Measurements from ENCODE around the gene ITPK1. TPM values are rescaled to one million over a fixed set of nuclear protein-coding genes. Genes with fewer than 3 reads are reported as not detected.

The ITPK1 gene
- total RNA-seq, 4 donors from 2014 or later = 64.8 to 235 (median 128) TPM

GRCh38 chr14:93018366-93018765, 97.4 kb downstream of the ITPK1 start:
- Histone ChIP-seq H3K4me1 (peaks cover 18 to 35% (median 22%) of the 10 kb centered on the region in 4 donors), H3K27me3 (no peaks in the 10 kb centered on the region), H3K9me3 (no peaks in the 10 kb centered on the region), H3K4me3 (no peak overlapping the region), H3K27ac (peak overlapping the region; percentile 64 to 83 (median 72)), H3K36me3 (no peaks in the 10 kb centered on the region)
- intact Hi-C loops (cut with DNase I; ENCODE audit: low total_unique reads) (no loop called here), in situ Hi-C loops (cut with MboI; ENCODE audit: low pct_ligation_motif_present in 1 of 4, low pct_unique_long_range_greater_than_20kb in 1 of 4, low sequenced_read_pairs in 3 of 4) (no loop called here)
- 77% methylated on average over 8 of the region's 8 CpGs; no CpG with 5 or more reads in 1 of the 2 donors for WGBS, 2 donors (ENCODE audit: low coverage in 1 of 2)
- TF ChIP-seq EP300 (IDR thresholded peaks at IDR 0.05; ENCODE audit: low read depth) = no peak
- TF ChIP-seq CTCF (IDR thresholded peaks at IDR 0.05) = no peak
- no peak for TF ChIP-seq POLR2A (IDR thresholded peaks at IDR 0.05)
- DNase-seq = no peak

- in situ Hi-C loops (cut with MboI; ENCODE audit: low pct_ligation_motif_present in 1 of 4, low pct_unique_long_range_greater_than_20kb in 1 of 4, low sequenced_read_pairs in 3 of 4) = no loop called here
- Histone ChIP-seq H3K27ac (peak overlapping the region; percentile 64 to 83 (median 72)), H3K36me3 (no peaks in the 10 kb centered on the region), H3K9me3 (no peaks in the 10 kb centered on the region), H3K4me1 (peaks cover 20 to 40% (median 24%) of the 10 kb centered on the region in 4 donors), H3K27me3 (no peaks in the 10 kb centered on the region), H3K4me3 (no peak overlapping the region)
- TF ChIP-seq CTCF (IDR thresholded peaks at IDR 0.05) (no peak), POLR2A (IDR thresholded peaks at IDR 0.05) (no peak), EP300 (IDR thresholded peaks at IDR 0.05; ENCODE audit: low read depth) (no peak), POLR2AphosphoS5 (IDR thresholded peaks at IDR 0.05) (no peak)
- intact Hi-C loops (cut with DNase I; ENCODE audit: low total_unique reads) = no loop called here
- DNase-seq = no peak
- 92% methylated on average over 10 of the region's 10 CpGs; no CpG with 5 or more reads in 1 of the 2 donors for WGBS, 2 donors (ENCODE audit: low coverage in 1 of 2)
Measured at GRCh38 chr14:93017898-93018297, 97.8 kb downstream of the ITPK1 start.

DNA sequence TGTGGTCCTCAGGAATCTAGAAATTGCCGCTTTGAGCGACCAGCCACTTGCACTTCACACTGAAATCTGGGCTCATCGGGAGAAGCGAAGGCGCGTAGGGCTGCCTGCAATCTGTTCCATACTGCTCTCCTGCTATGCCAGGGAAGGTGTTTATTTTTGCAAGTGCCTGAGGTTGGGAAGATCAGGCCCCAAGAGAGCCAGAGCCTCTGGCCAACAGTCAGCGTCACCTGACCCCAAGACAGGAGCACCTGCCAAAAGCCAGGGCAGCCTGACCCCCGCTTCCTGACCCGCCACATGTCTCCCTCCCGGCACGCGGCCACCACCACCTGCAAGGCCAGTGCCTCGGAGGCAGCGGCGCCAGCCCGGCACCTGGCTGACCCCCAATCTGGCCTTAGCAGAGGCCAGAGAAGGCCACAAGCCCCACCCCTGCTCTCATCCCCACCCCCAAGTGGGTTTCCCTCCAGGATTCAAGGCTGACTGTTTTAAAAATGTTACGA, 98.4 kb downstream of the ITPK1 start:
- TF ChIP-seq CTCF (IDR thresholded peaks at IDR 0.05) (no peak), POLR2AphosphoS5 (IDR thresholded peaks at IDR 0.05) (no peak), EP300 (IDR thresholded peaks at IDR 0.05; ENCODE audit: low read depth) (no peak), POLR2A (IDR thresholded peaks at IDR 0.05) (no peak)
- DNase-seq = no peak
- Histone ChIP-seq H3K4me1 (peaks cover 25 to 43% (median 28%) of the 10 kb centered on the region in 4 donors), H3K27me3 (no peaks in the 10 kb centered on the region), H3K4me3 (no peak overlapping the region), H3K9me3 (no peaks in the 10 kb centered on the region), H3K36me3 (no peaks in the 10 kb centered on the region), H3K27ac (peak overlapping the region in 3 of 4 donors; percentile 32 to 83 (median 78))
- in situ Hi-C loops (cut with MboI; ENCODE audit: low pct_ligation_motif_present in 1 of 4, low pct_unique_long_range_greater_than_20kb in 1 of 4, low sequenced_read_pairs in 3 of 4) (no loop called here), intact Hi-C loops (cut with DNase I; ENCODE audit: low total_unique reads) (no loop called here)
- WGBS, 2 donors (ENCODE audit: low coverage in 1 of 2) = 89% methylated on average over 11 of the region's 17 CpGs; no CpG with 5 or more reads in 1 of the 2 donors

DNA sequence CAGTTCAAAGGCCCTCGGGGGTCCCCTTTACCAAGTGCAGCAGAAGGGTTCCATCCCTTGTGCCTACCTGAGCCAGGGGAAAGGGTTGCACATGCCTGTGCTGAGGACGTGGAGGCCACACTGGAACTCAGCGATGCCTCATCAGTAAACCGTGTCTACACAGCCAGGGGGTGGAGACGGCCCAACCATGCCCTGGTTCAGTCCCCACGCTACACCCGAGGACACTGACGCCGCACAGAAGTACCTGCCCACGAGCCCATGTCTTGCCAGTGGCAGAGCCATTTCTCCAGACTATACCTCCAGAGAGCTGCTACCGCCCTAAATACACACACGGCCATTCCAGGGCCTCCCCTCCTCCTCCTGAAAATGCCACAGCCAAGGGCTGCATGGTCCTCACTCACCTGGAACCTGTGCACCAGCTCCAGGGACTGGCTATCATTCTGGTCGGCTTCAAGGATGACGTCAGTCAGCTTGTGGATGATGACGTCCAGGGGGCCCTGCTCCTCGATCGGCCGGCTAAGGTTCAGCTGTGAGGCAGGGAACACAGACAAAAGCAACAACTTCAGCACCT, 99.4 kb downstream of the ITPK1 start:
- Histone ChIP-seq H3K9me3 (no peaks in the 10 kb centered on the region), H3K27me3 (no peaks in the 10 kb centered on the region), H3K4me3 (no peak overlapping the region), H3K27ac (peak overlapping the region in 2 of 4 donors; percentile 78 to 83), H3K4me1 (peaks cover 30 to 48% (median 37%) of the 10 kb centered on the region in 4 donors), H3K36me3 (no peaks in the 10 kb centered on the region)
- TF ChIP-seq CTCF (IDR thresholded peaks at IDR 0.05) (no peak), POLR2AphosphoS5 (IDR thresholded peaks at IDR 0.05) (no peak), POLR2A (IDR thresholded peaks at IDR 0.05) (no peak), EP300 (IDR thresholded peaks at IDR 0.05; ENCODE audit: low read depth) (no peak)
- in situ Hi-C loops (cut with MboI; ENCODE audit: low pct_ligation_motif_present in 1 of 4, low pct_unique_long_range_greater_than_20kb in 1 of 4, low sequenced_read_pairs in 3 of 4) = no loop called here
- 86% methylated on average over 17 of the region's 18 CpGs; no CpG with 5 or more reads in 1 of the 2 donors for WGBS, 2 donors (ENCODE audit: low coverage in 1 of 2)
- intact Hi-C loops (cut with DNase I; ENCODE audit: low total_unique reads) = no loop called here
- no peak for DNase-seq

Data from transverse colon (tissue), 4 donors.